GM08714 (cell line): ENCODE measurements around the gene DGKE.

Experiments used
- H3K4me3 ChIP-seq: fragments of 200-500 bp; sonication (Bioruptor generic); 2 replicates; pipeline ENCODE4 v1.5.1; 2014; ENCODE audit warnings: mild to moderate bottlenecking, low read length, inconsistent platforms
- ZNF274 ChIP-seq: IDR thresholded peaks from 2 replicates; pipeline ENCODE4 v1.6.1; 2012; ENCODE audit warnings: mild to moderate bottlenecking, low read depth, low read length

Gene DGKE

DNA sequence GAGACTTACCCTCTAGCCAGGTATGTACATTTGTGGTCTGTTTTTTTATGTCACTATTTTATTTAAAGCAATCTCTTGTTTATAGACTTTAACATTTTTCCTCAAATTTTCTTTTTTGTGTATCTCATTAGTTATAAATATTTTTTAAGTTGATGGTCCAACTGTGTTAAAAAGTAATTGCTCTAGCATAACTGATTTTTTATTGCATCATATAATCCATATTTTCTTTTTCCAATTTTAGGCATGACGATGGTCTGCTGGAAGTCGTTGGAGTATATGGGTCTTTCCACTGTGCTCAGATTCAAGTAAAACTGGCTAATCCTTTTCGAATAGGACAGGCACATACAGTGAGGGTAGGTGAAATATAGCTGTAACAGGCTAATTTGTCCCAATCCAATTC is 27.9 kb downstream of the DGKE start:
- no peak overlapping the region for H3K4me3 ChIP-seq
- TF ChIP-seq ZNF274: no peak

DNA sequence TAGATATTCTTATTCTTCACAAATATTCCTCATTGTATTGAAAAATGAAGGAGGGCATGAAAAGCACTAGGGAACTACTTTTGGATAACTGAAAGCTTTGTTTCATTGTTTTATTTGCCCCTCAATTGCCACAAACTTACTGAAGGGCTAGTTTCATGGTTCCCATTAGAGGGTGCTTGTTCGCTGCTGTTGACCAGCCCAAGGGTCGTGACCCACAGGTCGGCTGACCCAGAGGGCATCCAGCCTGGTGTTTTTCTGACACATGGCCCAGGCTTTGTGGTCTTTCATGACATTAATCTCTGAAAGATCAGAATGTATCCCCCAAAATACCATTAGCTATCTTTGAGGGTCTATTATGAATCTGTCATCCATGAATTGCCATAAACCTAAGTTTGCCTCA is 30.0 kb downstream of the DGKE start:
- TF ChIP-seq ZNF274: no peak
- no peak overlapping the region for H3K4me3 ChIP-seq

DNA sequence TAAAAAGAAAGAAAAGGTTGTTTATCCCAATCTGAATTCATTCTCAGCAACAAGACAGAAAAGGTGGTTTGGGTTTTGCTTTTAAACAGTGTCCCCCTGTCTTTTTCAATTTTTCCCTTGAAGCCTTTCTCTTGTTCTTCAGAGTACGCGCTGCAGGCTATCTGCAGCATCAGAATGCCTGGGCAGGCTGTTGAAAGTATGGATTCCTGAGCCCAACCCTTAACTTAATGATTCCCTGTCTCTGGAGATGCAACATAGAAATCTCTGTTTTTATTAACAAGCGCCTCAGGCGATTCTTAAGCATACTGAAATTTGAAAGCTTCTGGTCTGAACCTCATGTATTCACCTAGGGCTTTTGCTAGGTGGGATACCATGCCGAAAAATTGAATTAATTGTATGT is 32.1 kb downstream of the DGKE start:
- H3K4me3 ChIP-seq: no peak overlapping the region
- no peak for TF ChIP-seq ZNF274

DNA sequence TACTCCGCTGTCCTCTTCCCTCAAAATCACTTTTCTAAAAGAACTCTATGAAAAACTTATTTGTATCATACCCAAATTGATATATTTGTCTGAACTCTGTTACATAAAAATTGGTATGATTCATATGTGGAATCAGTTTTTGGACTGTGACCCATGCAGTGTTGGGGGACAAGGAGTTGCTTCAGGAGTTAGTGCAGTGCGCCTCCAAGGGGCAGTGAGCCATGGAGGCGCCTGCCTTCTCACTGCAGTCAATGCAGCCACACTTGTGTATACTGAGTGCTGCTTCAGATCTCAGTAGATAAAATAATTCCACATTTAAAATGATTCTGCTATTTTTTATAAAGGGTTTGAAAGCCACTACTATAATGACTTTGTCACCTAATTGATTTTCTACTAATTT is 32.5 kb downstream of the DGKE start:
- TF ChIP-seq ZNF274: no peak
- H3K4me3 ChIP-seq: no peak overlapping the region

DNA sequence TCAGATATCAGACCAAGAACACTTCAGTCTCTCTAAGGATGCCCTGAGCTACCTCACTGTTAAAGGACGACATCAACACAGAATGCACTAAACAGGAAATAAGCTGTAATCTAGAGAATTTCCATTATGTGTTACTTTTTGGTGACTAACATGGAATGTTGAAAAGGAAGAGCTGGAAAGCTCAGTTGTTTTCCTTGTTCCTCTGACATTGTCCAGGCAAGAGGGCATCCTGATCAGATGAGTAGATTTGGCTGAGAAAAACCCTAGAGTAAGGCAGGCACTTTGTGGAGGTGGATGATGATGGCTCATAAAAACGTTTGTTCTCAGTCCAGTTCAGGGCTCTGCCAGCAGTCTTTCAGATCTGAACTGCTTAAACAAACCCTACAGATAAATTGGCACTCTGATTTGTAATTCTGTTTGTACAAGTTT is 34.0 kb downstream of the DGKE start:
- no peak overlapping the region for H3K4me3 ChIP-seq
- TF ChIP-seq ZNF274: no peak

DNA sequence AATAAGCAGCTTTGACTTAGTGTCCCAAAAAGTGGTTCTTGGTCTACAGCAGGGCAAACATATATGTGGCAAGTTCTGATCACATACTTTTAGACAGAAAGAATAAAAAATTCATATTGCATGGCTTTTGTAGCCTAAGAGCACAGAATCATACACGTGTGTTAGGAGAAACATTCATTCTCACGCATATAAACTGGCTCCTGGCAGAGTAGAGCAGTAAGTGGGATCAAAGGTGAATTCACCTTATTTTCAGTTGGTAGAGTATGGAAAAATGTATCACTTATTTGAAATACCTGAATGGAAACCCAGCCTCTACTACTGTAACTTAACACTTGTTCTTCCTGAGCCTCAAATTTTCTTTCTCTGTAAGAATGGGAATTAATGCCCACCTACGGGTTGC is 34.8 kb downstream of the DGKE start:
- H3K4me3 ChIP-seq: no peak overlapping the region
- TF ChIP-seq ZNF274: no peak

DNA sequence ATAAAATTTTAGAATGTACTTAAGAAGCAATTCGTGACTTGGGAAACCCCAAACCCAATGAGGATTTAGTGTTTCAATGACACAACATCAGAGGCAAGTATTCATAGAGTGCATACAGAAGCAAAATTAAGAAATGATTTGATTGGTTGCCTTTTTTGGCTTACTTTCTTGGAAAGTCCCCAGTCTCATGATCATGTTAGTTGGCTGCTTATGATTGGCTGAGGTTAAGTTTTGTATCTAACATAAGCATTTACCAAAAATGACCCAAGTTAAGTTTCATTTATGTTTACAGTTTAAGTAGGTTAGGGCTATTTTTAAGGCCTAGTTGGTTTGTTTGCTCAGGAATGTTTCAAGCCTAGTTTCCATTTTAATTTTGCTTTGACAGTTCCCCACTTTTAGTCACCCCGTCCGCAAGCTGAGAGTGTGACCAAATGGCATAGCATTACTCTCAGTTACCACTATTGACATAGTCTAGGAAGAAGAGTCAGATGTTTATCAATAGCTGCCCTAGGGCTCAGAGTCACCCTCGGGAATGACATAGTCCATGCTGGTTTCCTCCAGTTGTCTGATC is 36.2 kb downstream of the DGKE start:
- H3K4me3 ChIP-seq: no peak overlapping the region
- no peak for TF ChIP-seq ZNF274

DNA sequence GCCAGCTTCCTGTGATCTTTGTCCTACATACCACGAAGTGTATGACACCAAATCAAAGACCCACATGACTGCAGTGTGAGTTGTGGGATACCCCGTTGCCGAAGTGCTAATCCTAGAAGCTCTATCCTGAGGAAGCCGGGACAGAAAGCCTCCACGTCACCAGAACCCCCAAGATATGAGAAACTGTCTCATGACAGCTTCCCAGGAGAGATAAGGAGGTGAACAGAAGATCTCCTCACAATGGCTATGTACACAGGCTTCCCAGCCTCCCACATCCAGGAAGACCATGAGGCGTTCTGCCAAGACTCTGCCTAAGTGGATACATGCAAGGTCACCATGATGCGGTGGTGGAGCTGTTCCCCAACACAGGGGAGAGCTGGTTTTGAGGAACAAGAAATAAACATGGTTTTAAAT is 42.8 kb downstream of the DGKE start:
- no peak overlapping the region for H3K4me3 ChIP-seq
- no peak for TF ChIP-seq ZNF274

DNA sequence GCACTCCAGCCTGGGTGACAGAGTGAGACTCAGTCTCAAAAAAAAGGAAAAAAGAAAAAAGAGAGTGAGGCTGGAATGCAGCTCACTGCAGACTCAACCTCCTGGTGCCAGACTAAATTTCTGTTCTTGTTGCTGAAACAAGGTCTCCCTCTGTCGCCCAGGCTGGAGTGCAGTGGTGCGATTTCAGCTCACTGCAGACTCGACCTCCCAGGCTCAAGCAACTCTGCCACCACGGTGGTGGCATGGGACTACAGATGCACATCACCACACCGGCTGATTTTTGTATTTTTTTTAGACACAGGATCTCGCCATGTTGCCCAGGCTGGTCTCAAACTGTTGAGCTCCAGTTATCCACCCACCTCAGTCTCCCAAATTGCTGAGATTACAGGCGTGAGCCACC is 45.3 kb downstream of the DGKE start:
- H3K4me3 ChIP-seq: no peak overlapping the region
- TF ChIP-seq ZNF274: no peak

DNA sequence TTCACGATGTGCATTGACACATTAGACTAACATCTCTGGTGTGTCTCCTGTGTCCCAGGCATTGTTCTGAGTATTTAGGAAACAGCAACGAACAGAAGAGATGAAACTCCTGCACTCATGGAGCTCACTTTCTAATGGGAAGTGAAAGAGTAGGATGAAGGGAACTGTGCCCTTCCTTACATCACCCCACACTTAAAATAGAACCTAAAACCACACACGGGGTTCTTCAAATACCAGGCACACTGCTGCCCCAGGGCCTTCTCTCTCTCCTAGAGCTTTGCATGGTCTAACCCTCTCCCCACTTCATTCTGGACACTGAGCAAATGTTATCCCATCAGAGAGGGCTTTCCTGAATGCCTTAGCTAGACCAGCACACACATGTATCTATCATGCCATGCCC is 46.2 kb downstream of the DGKE start:
- H3K4me3 ChIP-seq: no peak overlapping the region
- no peak for TF ChIP-seq ZNF274

DNA sequence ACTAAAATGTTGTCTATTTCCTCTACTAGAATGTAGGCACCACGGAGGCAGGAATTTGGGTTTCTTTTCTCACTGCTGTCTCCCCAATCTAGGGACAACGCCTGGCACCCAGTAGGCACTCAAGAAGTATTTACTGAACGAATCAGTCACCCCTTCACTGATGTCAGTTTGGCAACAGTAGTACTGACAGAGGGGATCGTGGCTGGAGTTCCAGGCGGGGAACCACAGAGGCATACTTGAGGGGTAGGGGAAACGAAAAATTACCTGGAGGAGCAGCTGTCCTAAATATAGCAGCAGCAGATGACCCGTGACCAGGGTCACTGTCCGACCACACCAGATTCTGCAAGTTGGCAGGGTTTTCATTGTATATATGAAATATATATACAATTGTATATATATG is 46.6 kb downstream of the DGKE start:
- H3K4me3 ChIP-seq: no peak overlapping the region
- TF ChIP-seq ZNF274: no peak

DNA sequence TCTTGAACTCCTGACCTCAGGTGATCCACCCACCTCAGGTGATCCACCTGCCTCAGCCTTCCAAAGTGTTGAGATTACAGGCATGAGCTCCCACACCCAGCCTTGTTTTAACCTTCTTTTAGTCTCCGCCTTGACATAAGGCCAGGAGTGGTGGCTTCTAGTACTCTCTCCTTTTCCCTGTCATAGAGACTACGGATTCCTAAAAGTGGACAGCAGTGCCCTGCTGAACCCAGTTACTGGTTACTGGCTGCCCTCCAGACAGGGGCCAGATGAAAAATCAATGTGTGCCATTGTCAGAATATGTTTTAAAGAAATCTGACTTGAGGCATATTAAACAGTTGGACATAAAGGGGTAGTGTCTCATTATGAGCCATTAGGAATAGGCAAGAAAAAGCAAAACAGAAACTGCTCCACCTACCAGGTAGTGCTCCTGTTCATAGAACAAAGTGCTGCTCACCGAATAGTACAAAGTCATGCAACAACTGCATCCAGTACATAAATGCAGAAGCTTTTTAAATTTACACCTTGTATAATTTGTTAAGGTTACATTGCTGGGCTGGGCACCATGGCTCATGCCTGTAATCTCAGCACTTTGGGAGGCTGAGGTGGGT is 47.8 kb downstream of the DGKE start:
- no peak overlapping the region for H3K4me3 ChIP-seq
- no peak for TF ChIP-seq ZNF274

DNA sequence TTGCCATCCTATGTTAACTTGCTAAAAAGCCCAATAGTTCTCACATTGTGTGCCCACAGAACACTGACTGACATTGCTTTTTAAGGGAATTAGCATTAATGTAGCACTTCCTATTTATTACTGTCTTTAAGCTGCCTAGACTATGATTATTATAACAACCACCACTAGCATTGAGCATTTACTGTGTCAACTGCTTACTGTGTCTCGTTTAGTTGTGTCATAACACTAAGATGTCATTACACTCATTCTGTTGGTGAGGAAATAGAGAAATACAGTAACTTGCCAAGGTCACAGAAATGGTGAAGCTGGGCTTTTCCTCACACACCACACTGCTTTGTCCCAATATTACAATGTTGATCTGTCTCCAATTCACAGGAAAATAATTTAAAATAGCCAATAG is 49.7 kb downstream of the DGKE start:
- no peak overlapping the region for H3K4me3 ChIP-seq
- no peak for TF ChIP-seq ZNF274

DNA sequence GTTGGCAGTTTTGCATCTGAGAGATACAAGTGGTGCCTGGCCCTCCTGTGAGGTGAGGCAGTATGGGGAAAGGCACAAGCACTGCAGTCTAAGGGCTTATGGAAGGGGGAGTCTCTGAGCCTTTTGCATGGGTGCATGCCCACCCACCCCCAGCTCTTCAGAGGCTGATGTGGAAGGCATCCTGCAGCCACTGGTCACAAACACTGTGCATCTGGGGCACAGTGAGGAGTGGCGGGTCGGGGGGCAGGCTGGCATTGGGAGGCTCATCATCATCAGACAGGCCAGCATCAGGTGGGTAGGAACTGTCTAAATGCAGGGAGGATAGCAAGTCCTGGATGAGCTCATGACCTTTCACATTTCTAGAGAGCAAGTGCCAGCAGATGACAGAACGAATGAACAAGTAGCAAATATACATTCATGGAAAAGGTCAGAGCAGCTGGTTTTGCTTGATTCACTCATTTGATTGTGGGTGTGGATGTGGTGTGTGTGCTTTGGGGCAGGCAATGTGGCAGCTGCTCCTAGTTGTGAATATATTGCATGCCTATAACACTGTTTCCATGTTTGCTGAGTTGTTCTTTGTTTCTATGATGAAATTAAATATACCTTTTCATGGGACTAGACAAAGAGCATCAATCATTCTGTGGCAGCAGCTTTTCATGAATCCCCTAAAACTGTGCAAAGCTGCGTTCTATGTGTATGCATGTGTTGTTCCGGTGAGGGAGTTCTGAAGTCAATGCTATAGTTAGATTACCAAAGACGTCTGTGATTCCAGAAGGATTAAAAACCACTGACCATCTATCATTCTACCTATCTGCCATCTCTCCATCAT is 50.7 kb downstream of the DGKE start:
- H3K4me3 ChIP-seq: no peak overlapping the region
- no peak for TF ChIP-seq ZNF274

DNA sequence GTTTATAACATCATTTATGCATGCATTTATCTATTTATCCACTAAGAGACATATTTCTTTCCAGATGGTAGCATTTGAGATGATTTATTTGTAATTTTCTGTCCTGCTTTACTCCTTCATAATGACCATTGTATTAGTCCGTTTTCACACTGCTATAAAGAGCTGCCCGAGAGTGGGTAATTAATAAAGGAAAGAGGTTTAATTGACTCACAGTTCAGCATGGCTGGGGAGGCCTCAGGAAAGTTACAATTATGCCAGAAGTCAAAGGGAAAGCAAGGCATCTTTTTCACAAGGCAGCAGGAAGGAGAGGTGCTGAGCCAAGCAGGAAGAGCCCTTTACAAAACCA is 51.3 kb downstream of the DGKE start:
- no peak for TF ChIP-seq ZNF274
- no peak overlapping the region for H3K4me3 ChIP-seq
